SH-SY5Y (cell line): ENCODE measurements around the gene TMEM30A.

Experiments used
- GATA2 ChIP-seq: IDR thresholded peaks from 2 replicates; pipeline ENCODE4 v1.6.1; 2011; ENCODE audit warnings: mild to moderate bottlenecking, low read depth, low read length
- GATA3 ChIP-seq: IDR thresholded peaks from 2 replicates; pipeline ENCODE4 v1.6.1; 2011; ENCODE audit warnings: low read depth, mild to moderate bottlenecking, low read length, moderate library complexity

DNA sequence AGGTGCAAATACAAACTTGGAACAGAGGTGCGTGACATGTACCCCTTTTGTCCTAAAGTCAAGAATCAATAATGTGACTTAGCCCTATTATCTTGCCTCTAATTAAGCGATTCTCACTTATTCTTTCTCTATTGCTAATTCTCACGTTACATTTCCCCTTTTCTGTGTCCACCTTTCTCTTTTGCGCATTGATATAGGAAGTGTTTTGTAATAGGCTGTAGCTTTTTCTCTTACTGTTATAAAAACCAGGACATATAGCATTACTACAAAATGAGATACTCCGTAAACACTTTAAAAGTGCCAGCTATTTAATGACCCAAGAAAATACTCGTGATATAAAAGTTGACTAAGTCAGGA is 669 bp upstream of the TMEM30A start:
- no peak for TF ChIP-seq GATA2
- TF ChIP-seq GATA3 = no peak
